HG02885 (cell line): Measurements from ENCODE around the gene NPIPA3.
A peak's percentile ranks its signal among the peaks of the same experiment; 100 is the strongest.
"Not testable (repeated sequence)": the region's sequence is repeated elsewhere in the genome, so short reads cannot be mapped to it uniquely, and the experiment has no call there.

Source experiments
- ATAC-seq: cut with Tn5 transposase; IDR thresholded peaks from one replicate; pipeline ENCODE4 v1.9.1; 2021; ENCODE audit warnings: mild to moderate bottlenecking; ENCODE audit not compliant: unreplicated experiment, poor library complexity

NPIPA3 gene

DNA sequence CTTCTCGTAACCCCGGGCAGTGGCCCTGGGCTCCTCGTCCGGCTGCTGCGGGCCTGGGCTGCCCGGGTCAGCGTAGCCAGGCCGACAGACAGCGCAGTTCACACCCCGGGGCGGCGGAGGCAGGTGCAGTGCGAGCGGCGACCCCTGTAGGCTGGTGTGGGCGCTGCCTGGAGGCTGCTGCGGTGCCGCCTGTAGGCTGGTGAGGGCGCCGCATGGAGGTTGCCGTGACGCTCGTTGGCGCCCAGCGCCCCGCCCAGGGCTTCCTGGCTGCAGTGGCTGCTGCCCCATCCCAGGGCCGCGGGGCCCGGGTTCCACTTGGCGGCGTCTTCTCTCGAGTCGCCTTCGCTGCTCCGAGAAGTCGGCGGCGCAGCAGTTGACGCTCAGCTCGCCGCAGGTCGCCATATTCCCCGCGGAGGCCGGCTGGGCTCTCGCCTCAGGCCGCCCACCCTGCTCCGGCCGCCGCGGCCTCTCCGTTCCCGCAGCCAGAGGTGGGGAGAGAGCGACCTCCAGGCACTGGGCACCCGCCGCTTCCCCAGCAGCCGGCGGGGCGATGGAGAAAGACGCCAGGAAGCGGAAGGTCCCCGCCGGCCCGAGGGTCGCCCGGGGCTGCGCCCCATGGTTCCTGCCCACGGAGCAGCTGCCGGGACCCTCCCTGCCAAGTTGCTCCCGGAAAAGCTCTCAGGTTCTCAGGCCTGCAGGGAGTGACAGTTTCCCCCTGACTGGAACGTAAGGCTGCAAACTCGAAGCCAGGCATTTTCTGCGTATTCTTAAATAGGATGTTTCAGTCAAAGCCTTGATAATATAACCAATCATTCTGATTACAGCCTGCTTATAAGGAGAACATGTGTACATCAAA lies at the start of gene NPIPA3:
Gene NPIPA3 (plus strand): TSS at position 256 of the 856 bp plus-strand sequence. CDS start 5,533 bp downstream, outside the sequence.
- peak; percentile 96 for ATAC-seq

DNA sequence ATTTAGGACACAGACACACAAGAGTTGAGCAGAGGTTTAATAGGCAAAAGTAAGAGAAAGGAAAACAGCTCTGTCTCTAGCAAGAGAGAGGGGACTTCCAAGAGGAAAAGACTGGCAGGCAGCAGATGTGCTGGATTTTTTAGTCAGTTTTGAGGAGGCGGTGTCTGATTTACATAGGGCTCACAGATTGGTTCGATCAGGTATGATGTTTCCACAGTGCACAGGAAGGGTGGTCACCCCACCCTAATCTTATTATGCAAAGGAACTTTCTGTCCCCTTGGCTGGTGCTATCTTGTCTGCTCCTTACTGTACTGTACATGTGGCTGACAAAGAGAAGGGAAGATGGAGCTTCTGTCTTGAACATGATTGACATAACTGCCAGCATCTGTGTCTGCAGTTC lies 45.1 kb upstream of the NPIPA3 start:
- ATAC-seq, result peak; percentile 76

DNA sequence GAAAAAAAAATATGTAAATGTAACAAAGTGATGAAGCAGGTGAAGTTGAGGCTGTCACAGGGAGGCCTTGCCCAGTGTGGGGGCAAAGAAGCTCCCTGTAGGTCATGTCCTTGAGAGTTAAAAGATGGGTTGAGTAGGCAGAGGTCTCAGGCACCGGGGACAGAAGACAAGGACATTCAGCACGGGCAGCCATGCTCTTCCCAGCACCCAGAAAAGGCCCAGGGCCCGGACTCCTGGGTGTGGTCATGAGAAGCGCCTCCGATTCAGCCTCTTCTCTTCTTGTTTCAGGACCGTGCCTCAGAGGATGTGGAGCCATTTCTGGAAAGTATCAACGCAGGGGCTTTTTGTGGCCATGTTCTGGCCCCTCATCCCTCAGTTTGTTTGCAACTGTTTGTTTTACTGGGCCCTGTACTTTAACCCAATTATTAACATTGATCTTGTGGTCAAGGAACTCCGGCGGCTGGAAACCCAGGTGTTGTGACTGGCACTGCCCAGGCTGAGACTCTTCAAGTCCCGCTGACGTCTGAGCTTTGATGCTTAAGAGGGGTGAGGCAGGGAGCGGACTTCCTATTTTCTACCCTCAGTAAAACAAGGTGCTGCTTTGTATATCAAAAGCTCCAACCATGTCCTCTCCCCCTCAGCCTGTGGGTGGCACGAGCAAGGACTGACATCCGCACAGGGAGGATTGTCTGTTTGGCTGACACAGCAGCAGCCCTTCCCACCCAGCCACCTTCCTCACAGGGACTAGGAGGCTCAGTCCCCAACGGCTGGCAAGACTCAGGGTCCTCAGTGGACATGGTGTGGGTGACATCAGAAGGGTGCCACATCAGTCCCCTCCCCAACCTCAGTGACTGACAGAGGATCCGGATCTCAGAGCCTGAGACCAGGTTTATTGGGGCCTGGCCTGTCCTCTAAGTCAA lies 35.6 kb upstream of the NPIPA3 start:
- no peak for ATAC-seq

DNA sequence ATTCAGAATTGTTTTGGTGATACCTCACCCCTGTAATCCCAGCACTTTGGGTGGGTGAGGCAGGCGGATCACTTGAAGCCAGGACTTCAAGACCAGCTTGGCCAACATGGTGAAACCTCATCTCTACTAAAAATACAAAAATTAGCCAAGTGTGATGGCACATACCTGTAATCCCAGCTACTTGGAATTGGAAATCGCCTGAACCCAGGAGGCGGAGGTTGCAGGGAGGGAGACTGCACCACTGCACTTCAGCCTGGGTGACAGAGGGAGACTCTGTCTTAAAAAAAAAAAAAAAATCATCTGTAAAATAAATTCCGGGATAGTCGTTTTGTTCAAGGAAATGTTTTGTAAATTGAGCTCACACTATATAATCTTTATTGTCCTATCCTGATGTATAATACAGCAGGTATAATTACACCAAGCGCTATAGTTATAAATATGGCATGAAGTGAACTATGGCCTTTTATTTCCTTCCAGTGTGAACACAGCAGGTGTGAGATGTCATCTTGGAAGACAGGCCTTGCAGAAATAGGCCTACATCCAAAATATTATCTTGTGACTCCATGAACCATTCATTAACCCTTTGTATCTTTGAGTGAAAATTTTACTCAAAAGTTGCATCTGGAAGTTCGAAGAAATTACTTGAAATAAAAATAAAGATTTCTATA lies 34.5 kb upstream of the NPIPA3 start:
- ATAC-seq, result no peak

DNA sequence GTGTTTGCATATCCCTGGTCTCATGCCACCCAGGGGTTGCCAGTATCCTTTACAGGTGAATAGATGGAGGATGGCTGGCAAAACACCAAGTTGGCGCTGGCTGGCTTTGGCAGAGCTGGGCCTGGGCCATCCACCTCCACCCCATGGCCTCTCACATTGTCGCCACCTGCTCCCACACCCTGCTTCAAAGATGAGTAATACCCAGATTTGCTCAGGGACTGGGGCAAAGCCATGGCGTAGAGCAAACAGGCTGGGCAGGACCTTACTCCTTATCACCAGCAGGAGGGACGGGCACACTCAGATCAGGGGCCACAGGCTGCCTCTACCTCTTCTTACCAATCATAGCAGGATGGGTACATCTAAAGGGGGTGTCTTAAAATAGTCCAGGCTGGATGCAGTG lies 33.4 kb upstream of the NPIPA3 start:
- ATAC-seq, result no peak

DNA sequence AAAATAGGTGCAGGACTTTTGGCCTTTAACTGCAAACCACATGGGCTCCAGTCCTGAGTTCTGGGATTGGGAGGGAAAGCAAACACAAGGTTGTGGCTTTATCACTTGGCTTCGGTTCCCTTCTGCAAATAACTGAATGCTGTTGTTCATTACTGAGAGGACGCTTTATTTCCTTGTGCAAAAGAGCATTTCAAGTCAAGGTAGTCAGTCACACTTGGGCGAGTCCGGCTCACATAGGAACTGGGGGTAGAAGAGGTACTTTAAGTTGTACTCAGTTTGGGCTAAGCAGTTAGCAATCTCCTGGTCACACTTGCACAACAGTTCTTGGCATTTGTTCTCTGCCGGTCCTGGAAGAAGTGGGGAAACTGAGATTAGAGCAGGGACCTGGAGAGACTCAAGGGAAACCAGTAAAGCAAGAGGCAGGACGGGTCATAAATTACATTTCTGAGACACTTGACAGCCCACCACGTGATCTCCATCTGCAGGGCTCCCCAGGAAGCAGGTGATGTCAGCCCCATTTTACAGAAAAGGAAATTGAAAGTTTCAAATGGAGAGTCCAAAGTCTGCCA lies 30.7 kb upstream of the NPIPA3 start:
- ATAC-seq, result peak; percentile 65

DNA sequence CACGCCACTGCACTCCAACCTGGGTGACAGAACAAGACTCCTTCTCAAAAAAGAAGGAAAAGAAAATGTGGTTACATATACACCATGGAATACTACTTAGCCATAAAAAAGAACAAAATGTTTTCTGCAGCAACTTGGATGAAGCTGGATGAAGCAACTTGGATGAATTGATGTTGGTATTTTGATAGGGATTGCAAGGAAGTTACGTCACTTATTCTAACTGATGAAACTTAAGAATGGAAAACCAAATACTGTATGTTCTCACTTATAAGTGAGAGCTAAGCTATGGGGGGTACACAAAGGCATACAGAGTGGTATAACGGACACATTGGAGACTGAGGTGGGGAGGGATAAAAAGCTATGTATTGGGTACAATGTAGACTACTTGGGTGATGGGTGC lies 26.6 kb upstream of the NPIPA3 start:
- ATAC-seq, result no peak

DNA sequence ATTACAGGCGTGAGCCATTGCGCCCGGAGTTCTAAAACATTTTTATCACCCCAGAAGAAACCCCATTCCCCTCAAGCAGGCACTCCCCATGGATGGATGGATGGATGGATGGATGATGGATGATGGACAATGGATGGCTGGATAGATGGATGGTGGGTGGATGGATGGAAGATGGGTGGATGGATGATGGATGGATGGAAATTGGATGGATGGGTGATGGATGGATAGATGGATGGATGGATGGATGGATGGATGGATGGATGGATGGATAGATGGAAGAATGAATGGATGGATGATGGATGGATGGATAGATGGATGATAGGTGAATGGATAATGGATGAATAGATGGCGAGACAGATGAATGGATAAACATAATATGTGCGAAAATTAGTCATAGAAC lies 25.6 kb upstream of the NPIPA3 start:
- no peak for ATAC-seq

DNA sequence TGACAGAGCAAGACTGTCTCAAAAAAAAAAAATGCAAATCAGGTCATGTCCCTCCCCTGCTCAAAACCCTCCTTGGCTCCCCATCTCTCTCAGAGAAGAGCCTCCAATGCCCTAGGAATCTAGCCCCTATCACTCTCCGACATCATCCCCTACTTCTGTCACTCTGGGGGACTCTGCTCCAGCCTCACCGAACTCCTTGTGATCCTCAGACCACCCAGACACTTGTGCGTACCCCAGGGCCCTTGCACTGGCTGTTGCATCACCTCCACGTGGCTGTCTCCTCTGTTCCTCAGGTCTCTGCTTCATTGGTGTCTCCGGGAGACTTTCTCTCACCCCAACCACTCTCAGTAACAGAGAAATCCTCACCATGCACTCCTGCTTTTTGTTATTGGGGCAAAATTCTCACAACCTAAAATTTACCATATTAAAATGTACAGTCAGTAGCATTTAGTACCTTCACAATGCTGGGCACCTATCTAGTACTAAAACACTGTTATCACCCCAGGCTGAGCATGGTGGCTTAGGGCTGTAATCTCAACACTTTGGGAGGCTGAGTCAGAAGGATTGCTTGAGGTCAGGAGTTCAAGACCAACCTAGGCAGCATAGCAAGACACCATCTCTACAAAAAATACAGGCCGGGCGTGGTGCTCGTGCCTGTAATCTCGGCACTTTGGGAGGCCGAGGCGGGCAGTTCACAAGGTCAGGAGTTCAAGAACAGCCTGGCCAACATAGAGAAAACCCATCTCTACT lies 24.3 kb upstream of the NPIPA3 start:
- ATAC-seq, result no peak

DNA sequence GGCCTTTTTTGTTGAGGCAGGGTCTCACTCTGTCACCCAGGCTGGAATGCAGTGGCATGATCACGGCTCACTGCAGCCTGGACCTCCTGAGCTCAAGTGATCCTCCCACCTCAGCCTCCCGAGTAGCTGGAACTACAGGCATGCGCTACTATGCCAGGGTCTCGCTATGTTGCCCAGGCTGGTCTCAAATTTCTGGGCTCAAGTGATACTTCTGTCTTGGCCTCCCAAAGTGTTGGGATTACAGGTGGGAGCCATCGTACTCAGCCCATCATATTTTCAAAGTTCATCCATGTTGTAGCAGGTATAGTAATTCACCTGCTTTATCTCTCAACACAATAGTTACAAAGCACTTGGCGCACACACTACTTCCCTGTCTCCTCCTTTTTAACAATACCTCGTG lies 22.8 kb upstream of the NPIPA3 start:
- not testable (repeated sequence) for ATAC-seq

DNA sequence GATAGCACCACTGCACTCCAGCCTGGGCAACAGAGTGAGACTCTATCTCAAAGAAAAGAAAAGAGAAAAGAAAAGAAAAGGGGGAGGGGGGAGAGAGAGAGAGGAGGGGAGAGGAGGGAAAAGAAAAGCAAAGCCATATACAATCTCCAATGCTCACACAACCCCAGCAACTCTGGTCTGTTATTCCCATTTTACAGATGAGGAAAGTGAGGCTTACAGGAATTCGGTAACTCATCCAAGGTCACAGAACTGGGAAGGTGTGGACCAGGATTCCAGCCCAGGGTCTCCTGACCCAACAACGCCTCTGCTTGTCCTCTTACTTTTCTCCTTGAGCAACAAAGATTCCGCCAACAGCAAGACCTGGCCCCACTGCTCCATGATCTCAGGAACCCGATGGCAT lies 22.1 kb upstream of the NPIPA3 start:
- no peak for ATAC-seq

DNA sequence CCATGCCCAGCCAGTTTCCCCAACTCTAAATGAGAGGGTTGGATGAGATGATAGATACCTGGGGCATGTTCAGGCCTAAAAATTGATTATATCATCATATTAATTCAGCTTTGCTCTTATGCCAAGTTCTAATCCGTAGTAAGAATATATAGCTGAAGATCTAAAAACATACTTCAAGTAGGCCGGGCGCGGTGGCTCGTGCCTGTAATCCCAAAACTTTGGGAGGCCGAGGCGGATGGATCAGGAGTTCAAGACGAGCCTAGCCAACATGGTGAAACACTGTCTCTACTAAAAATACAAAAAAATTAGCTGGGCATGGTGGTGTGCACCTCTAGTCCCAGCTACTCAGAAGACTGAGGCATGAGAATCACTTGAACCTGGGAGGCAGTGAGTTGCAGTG lies 21.1 kb upstream of the NPIPA3 start:
- no peak for ATAC-seq

DNA sequence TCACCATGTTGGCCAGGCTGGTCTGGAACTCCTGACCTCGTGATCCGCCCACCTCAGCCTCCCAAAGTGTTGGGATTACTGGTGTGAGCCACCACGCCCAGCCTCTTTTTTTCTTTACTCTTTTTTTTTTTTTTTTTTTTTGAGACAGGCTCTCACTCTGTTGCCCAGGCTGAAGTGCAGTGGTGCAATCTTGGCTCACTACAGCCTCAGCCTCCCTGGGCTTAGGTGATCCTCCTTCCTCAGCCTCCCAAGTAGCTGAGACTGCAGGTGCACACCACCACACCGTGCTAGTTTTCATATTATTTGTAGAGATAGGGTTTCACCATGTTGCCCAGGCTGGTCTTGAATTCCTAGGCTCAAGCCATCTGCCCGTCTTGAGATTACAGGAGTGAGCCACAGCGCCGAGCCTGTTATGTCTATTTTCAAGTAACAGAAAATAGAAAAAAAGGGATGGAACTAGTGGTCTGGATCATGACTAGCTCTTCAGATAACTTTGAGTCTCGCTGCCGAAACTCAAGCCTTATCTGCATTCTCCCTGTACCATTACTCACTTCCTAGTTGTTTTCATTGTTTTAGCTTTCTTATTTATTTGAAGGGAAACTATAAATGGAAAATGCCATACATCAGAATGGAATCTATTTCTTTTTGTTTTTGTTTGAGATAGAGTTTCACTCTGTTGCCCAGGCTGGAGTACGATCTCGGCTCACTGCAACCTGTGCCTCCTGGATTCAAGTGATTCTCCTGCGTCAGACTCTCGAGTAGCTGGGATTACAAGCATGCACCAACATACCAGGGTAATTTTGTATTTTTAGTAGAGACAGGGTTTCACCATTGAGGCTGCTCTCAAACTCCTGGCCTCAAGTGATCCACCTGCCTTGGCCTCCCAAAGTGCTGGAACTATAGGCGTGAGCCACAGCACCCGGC lies 17.1 kb upstream of the NPIPA3 start:
- not testable (repeated sequence) for ATAC-seq

DNA sequence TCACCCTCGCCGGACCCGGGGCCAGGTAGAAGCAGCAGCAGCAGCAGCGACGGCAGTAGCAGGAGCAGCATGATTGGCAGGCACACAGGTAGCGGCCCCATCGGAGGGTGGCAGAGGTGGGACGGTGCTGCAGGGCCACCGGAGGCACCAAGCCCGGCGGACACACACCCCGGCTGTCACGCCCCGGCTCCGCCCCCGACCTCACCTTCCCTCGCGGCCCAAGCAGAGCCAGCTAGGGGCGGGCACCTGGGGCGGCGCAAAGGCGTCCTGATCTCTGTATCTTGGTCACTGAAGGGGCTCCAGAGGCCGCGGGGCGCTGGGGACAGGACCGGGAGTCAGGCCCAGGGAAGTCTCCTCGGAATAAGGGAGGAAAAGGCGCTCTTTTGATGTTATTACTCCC lies 9.1 kb upstream of the NPIPA3 start, which contains the start of gene PLA2G10:
Gene PLA2G10 (minus strand): TSS at position 180 of the 400 bp plus-strand sequence. CDS start 79 bp downstream, at position 101.
- ATAC-seq, result not testable (repeated sequence)

DNA sequence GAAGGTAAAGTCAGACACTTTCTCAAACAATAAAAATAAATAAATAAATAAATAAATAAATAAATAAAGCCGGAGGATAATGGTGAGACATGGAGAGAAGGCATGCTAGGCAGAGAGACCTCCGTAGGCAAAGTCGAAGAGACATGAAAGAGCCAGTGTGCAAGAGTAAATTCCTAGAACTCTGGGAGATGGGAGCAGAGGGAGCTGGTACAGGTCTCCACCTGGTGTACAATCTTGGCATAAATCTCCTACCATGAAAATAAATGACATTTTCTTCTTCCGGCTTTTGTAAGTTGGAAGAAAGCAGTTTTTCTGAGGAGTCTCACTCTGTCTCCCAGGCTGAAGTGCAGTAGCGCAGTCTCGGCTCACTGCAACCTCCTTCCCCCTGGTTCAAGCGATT lies 1.4 kb upstream of the NPIPA3 start:
- ATAC-seq, result not testable (repeated sequence)

DNA sequence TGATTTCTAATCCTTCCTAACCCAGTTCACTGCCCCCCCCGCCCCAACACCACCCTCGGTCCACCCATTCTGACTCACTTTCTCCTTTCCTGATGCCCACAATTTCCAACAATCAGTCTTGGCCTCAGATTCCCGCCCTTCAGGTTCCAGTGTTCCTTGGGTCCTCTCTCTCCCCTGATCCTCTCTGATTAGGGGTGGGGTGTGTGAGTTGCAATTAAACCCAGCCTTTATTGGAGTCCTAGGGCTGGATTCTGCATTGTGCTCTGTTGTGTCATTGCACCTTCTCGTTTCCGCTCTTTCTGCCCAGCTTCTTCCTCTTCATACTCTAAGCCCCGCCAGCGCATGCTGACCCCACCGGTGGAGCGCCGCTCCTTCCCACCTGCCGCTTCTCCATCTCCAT lies 539 bp upstream of the NPIPA3 start:
- peak; percentile 7 for ATAC-seq

DNA sequence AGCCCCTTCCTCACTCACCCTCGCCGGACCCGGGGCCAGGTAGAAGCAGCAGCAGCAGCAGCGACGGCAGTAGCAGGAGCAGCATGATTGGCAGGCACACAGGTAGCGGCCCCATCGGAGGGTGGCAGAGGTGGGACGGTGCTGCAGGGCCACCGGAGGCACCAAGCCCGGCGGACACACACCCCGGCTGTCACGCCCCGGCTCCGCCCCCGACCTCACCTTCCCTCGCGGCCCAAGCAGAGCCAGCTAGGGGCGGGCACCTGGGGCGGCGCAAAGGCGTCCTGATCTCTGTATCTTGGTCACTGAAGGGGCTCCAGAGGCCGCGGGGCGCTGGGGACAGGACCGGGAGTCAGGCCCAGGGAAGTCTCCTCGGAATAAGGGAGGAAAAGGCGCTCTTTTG lies 30.0 kb downstream of the NPIPA3 start:
- not testable (repeated sequence) for ATAC-seq

DNA sequence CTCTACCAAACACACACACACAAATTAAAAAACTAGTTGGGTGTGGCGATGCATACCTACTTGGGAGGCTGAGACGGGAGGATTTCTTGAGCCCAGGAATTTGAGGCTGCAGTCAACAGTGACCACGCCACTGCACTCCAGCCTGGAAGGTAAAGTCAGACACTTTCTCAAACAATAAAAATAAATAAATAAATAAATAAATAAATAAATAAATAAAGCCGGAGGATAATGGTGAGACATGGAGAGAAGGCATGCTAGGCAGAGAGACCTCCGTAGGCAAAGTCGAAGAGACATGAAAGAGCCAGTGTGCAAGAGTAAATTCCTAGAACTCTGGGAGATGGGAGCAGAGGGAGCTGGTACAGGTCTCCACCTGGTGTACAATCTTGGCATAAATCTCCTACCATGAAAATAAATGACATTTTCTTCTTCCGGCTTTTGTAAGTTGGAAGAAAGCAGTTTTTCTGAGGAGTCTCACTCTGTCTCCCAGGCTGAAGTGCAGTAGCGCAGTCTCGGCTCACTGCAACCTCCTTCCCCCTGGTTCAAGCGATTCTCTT lies 37.7 kb downstream of the NPIPA3 start:
- not testable (repeated sequence) for ATAC-seq
